ENCODE results near the gene SLC39A7.

GRCh38 chr6:33163540-33163939 is 37.1 kb upstream of the SLC39A7 start:
- TF ChIP-seq, protein P1, sequence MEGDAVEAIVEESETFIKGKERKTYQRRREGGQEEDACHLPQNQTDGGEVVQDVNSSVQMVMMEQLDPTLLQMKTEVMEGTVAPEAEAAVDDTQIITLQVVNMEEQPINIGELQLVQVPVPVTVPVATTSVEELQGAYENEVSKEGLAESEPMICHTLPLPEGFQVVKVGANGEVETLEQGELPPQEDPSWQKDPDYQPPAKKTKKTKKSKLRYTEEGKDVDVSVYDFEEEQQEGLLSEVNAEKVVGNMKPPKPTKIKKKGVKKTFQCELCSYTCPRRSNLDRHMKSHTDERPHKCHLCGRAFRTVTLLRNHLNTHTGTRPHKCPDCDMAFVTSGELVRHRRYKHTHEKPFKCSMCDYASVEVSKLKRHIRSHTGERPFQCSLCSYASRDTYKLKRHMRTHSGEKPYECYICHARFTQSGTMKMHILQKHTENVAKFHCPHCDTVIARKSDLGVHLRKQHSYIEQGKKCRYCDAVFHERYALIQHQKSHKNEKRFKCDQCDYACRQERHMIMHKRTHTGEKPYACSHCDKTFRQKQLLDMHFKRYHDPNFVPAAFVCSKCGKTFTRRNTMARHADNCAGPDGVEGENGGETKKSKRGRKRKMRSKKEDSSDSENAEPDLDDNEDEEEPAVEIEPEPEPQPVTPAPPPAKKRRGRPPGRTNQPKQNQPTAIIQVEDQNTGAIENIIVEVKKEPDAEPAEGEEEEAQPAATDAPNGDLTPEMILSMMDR (IDR thresholded peaks at IDR 0.05 in 4 of 5, conservative IDR thresholded peaks at IDR 0.05 in 1 of 5), result no peak
- TF ChIP-seq POLR2A (IDR thresholded peaks at IDR 0.05), result no peak

Data from gastrocnemius medialis (tissue), 4 donors.